HepG2 (cell line): ENCODE measurements around the gene ADI1. TPM values are rescaled to one million over a fixed set of nuclear protein-coding genes. Genes with fewer than 3 reads are reported as not detected.

Experiments used
- HINFP ChIP-seq: sonication (generic); formaldehyde crosslinking; IDR thresholded peaks from 2 replicates; pipeline ENCODE4 v1.4.0; 2020; ENCODE audit warnings: low read depth, mild to moderate bottlenecking, missing genetic modification reagents
- KAT8 ChIP-seq: IDR thresholded peaks from 2 replicates; pipeline ENCODE4 v1.6.1; 2016; ENCODE audit warnings: missing genetic modification reagents, missing compliant biosample characterization
- MIER3 ChIP-seq: IDR thresholded peaks from 2 replicates; pipeline ENCODE4 v1.6.1; 2016; ENCODE audit warnings: missing compliant biosample characterization, borderline replicate concordance
- PHB2 ChIP-seq: fragments of 450-650 bp; IDR thresholded peaks from 2 replicates; pipeline ENCODE4 v1.6.1; 2018; ENCODE audit not compliant: partially characterized antibody
- RELA ChIP-seq: sonication (generic); formaldehyde crosslinking; IDR thresholded peaks from 2 replicates; pipeline ENCODE4 v1.4.0; 2020; ENCODE audit warnings: missing genetic modification reagents
- ZBTB39 ChIP-seq: sonication (generic); formaldehyde crosslinking; IDR thresholded peaks from 2 replicates; pipeline ENCODE4 v1.5.0; 2020; ENCODE audit warnings: missing genetic modification reagents
- ZFP1 ChIP-seq: IDR thresholded peaks from 2 replicates; pipeline ENCODE4 v1.6.1; 2016
- ZNF101 ChIP-seq: sonication (generic); formaldehyde crosslinking; IDR thresholded peaks from 2 replicates; pipeline ENCODE4 v1.4.0; 2020; ENCODE audit warnings: mild to moderate bottlenecking, low read depth, missing genetic modification reagents, borderline replicate concordance
- ZNF33B ChIP-seq: sonication (generic); formaldehyde crosslinking; IDR thresholded peaks from 2 replicates; pipeline ENCODE4 v1.5.1; 2020; ENCODE audit warnings: mild to moderate bottlenecking, missing genetic modification reagents
- ZNF431 ChIP-seq: sonication (generic); formaldehyde crosslinking; IDR thresholded peaks from 2 replicates; pipeline ENCODE4 v1.9.0; 2022; ENCODE audit warnings: missing genetic modification reagents, low read depth, mild to moderate bottlenecking, borderline replicate concordance
- ZNF549 ChIP-seq: sonication (generic); formaldehyde crosslinking; IDR thresholded peaks from 2 replicates; pipeline ENCODE4 v1.5.0; 2020; ENCODE audit warnings: missing genetic modification reagents
- ZNF557 ChIP-seq: sonication (generic); formaldehyde crosslinking; IDR thresholded peaks from 2 replicates; pipeline ENCODE4 v1.4.0; 2020; ENCODE audit warnings: missing genetic modification reagents
- ZNF775 ChIP-seq: sonication (generic); formaldehyde crosslinking; IDR thresholded peaks from 2 replicates; pipeline ENCODE4 v1.4.0; 2020; ENCODE audit warnings: missing genetic modification reagents, mild to moderate bottlenecking, moderate library complexity, borderline replicate concordance
- ZUFSP ChIP-seq: sonication (generic); formaldehyde crosslinking; IDR thresholded peaks from 2 replicates; pipeline ENCODE4 v1.9.0; 2021; ENCODE audit warnings: missing genetic modification reagents, mild to moderate bottlenecking, borderline replicate concordance
- polyA plus RNA-seq, 8 experiments: library from polyadenylated mRNA; depleted of rRNA in 3 of 8; stranded (reverse) in 7 of 8; unstranded in 1 of 8; fragments of >200 nt; fragmentation: Illumina TruSeq in 4 of 8; extraction: Trizol in 4 of 8; gene quantifications; 2 replicates each; pipeline versions ENCODE4 v1.2.1 to v1.2.3, GENCODE V29; 2011 to 2016; ENCODE audit warnings: low read depth in 4 of 8, missing spikeins in 1 of 8, mixed read lengths in 1 of 8; ENCODE audit not compliant: insufficient read depth in 1 of 8
- total RNA-seq, 5 experiments: library from RNA; depleted of rRNA; stranded (reverse); fragments of >200 nt; fragmentation: Illumina TruSeq; extraction: Trizol; gene quantifications; 2 replicates each; pipeline ENCODE4 v1.2.3, GENCODE V29; 2016; ENCODE audit warnings: low read depth in 1 of 5
- TF ChIP-seq, protein P1 (sequence below): sonication (generic); formaldehyde crosslinking; IDR thresholded peaks from 2 replicates; pipeline ENCODE4 v1.4.0; 2020; ENCODE audit warnings: mild to moderate bottlenecking, missing genetic modification reagents
- TF ChIP-seq, protein P2 (sequence below): sonication (generic); formaldehyde crosslinking; IDR thresholded peaks from 2 replicates; pipeline ENCODE4 v1.4.0; 2020; ENCODE audit warnings: missing genetic modification reagents
- TF ChIP-seq, protein P3 (sequence below): sonication (generic); formaldehyde crosslinking; IDR thresholded peaks from 2 replicates; pipeline ENCODE4 v1.4.0; 2020; ENCODE audit warnings: missing genetic modification reagents

ADI1 gene
- total and polyA plus RNA-seq, 2 of the 13 experiments (the other 11 are each of a cell fraction or from before 2014, with no cell fraction given): 28.7 to 123 TPM

GRCh38 chr2:3465844-3466481, 53.4 kb downstream of the ADI1 start (continued):
- peak; percentile 51; the same call in 1 of the 2 replicates for TF ChIP-seq HINFP (CRISPR knock-in tag)
- TF ChIP-seq ZBTB39 (CRISPR knock-in tag): no peak
- no peak for TF ChIP-seq ZNF101 (CRISPR knock-in tag)
- TF ChIP-seq PHB2: no peak
- no peak for TF ChIP-seq ZNF557 (CRISPR knock-in tag)
- TF ChIP-seq RELA (CRISPR knock-in tag): no peak
- peak; percentile 85; the same call in 1 of the 2 replicates for TF ChIP-seq MIER3 (CRISPR knock-in tag)
- TF ChIP-seq, protein P1, sequence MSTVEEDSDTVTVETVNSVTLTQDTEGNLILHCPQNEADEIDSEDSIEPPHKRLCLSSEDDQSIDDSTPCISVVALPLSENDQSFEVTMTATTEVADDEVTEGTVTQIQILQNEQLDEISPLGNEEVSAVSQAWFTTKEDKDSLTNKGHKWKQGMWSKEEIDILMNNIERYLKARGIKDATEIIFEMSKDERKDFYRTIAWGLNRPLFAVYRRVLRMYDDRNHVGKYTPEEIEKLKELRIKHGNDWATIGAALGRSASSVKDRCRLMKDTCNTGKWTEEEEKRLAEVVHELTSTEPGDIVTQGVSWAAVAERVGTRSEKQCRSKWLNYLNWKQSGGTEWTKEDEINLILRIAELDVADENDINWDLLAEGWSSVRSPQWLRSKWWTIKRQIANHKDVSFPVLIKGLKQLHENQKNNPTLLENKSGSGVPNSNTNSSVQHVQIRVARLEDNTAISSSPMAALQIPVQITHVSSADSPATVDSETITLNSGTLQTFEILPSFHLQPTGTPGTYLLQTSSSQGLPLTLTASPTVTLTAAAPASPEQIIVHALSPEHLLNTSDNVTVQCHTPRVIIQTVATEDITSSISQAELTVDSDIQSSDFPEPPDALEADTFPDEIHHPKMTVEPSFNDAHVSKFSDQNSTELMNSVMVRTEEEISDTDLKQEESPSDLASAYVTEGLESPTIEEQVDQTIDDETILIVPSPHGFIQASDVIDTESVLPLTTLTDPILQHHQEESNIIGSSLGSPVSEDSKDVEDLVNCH (CRISPR knock-in tag): no peak
- no peak for TF ChIP-seq ZNF549 (CRISPR knock-in tag)
- no peak for TF ChIP-seq ZUFSP (CRISPR knock-in tag)
- TF ChIP-seq, protein P2, sequence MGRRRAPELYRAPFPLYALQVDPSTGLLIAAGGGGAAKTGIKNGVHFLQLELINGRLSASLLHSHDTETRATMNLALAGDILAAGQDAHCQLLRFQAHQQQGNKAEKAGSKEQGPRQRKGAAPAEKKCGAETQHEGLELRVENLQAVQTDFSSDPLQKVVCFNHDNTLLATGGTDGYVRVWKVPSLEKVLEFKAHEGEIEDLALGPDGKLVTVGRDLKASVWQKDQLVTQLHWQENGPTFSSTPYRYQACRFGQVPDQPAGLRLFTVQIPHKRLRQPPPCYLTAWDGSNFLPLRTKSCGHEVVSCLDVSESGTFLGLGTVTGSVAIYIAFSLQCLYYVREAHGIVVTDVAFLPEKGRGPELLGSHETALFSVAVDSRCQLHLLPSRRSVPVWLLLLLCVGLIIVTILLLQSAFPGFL (CRISPR knock-in tag): no peak
- TF ChIP-seq ZNF431 (CRISPR knock-in tag): no peak
- TF ChIP-seq ZNF775 (CRISPR knock-in tag): no peak
- TF ChIP-seq, protein P3, sequence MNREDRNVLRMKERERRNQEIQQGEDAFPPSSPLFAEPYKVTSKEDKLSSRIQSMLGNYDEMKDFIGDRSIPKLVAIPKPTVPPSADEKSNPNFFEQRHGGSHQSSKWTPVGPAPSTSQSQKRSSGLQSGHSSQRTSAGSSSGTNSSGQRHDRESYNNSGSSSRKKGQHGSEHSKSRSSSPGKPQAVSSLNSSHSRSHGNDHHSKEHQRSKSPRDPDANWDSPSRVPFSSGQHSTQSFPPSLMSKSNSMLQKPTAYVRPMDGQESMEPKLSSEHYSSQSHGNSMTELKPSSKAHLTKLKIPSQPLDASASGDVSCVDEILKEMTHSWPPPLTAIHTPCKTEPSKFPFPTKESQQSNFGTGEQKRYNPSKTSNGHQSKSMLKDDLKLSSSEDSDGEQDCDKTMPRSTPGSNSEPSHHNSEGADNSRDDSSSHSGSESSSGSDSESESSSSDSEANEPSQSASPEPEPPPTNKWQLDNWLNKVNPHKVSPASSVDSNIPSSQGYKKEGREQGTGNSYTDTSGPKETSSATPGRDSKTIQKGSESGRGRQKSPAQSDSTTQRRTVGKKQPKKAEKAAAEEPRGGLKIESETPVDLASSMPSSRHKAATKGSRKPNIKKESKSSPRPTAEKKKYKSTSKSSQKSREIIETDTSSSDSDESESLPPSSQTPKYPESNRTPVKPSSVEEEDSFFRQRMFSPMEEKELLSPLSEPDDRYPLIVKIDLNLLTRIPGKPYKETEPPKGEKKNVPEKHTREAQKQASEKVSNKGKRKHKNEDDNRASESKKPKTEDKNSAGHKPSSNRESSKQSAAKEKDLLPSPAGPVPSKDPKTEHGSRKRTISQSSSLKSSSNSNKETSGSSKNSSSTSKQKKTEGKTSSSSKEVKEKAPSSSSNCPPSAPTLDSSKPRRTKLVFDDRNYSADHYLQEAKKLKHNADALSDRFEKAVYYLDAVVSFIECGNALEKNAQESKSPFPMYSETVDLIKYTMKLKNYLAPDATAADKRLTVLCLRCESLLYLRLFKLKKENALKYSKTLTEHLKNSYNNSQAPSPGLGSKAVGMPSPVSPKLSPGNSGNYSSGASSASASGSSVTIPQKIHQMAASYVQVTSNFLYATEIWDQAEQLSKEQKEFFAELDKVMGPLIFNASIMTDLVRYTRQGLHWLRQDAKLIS (CRISPR knock-in tag): no peak
- no peak for TF ChIP-seq ZNF33B (CRISPR knock-in tag)
- peak; percentile 72; the same call in 1 of the 2 replicates for TF ChIP-seq ZFP1
- TF ChIP-seq KAT8 (CRISPR knock-in tag): peak; percentile 74; the same call in 1 of the 2 replicates
